Calu3 (cell line): ENCODE results near the gene ERCC2. TPM values are rescaled to one million over a fixed set of nuclear protein-coding genes. Genes with fewer than 3 reads are reported as not detected.

Experiments used
- BruUV-seq: library from RNA; stranded (reverse); fragments of 400-500 nt; replicated peaks from 2 replicates; lab custom pipeline; 2021; lab: Mats Ljungman, UMichigan
- CTCF ChIA-PET: fragments of 300-600 bp; sonication (Branson Sonifier 250); formaldehyde crosslinking; loops from one replicate; lab custom pipeline; 2022; ENCODE audit warnings: antibody characterized with exemption; lab: Charles Lee
- DNase-seq: peaks from one replicate; pipeline ENCODE4 v3.0.0; 2022
- H3K27ac Mint-ChIP-seq: one replicate; pipeline ENCODE4 v1.8.0; 2022; ENCODE audit warnings: mixed read lengths; ENCODE audit not compliant: unreplicated experiment
- H3K27me3 Mint-ChIP-seq: one replicate; pipeline ENCODE4 v1.8.0; 2022; ENCODE audit warnings: mixed read lengths; ENCODE audit not compliant: unreplicated experiment
- H3K36me3 Mint-ChIP-seq: one replicate; pipeline ENCODE4 v1.8.0; 2022; ENCODE audit warnings: mild to moderate bottlenecking, moderate library complexity, mixed read lengths; ENCODE audit not compliant: insufficient read depth, unreplicated experiment
- H3K4me1 Mint-ChIP-seq: one replicate; pipeline ENCODE4 v1.8.0; 2022; ENCODE audit warnings: mild to moderate bottlenecking, low read depth, mixed read lengths; ENCODE audit not compliant: unreplicated experiment
- H3K4me3 Mint-ChIP-seq: one replicate; pipeline ENCODE4 v1.8.0; 2022; ENCODE audit warnings: mild to moderate bottlenecking, low read depth, moderate library complexity, mixed read lengths; ENCODE audit not compliant: unreplicated experiment
- H3K9me3 Mint-ChIP-seq: one replicate; pipeline ENCODE4 v1.8.0; 2022; ENCODE audit warnings: low read depth, mixed read lengths; ENCODE audit not compliant: unreplicated experiment
- CTCF ChIP-seq: fragments of 200-600 bp; IDR thresholded peaks from one replicate; pipeline ENCODE4 v1.8.0; 2022; ENCODE audit warnings: antibody characterized with exemption; ENCODE audit not compliant: unreplicated experiment
- intact Hi-C: fragments of 100-400 bp; cut with micrococcal nuclease; formaldehyde crosslinking; loops from one replicate; pipeline ENCODE4 v1.10.0; 2022; ENCODE audit not compliant: unreplicated experiment
- total RNA-seq: library from RNA; stranded (reverse); gene quantifications from 2 replicates; pipeline ENCODE4 v1.2.3, GENCODE V29; 2022

Gene ERCC2
- total RNA-seq, 1 experiment from 2014 or later, result 56.4 TPM

DNA sequence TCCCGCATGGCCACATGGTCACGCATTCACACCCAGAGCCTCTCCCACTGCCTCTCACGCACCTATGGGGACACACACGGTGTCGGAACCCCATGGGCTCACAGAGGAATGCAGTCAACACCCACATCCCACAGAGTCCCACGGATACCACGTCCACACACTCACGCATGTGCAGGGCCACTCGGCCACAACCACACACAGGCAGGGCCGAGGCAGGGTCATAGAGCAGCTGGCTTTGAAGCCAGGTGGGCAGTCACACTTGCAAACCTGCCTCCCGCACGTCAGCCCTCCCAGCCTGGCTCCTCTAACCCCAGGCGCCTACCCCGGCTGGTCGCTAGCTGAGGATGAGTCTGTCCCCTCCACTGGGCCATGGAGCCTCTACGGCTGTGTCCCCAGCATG, 8.1 kb downstream of the ERCC2 start:
- H3K9me3 Mint-ChIP-seq, result no peaks in the 10 kb centered on the region
- CTCF ChIA-PET, result no interaction called here
- H3K27me3 Mint-ChIP-seq, result no peaks in the 10 kb centered on the region
- no TSS peak for BruUV-seq
- no peak for TF ChIP-seq CTCF
- no peak for DNase-seq
- no peak overlapping the region for H3K27ac Mint-ChIP-seq
- intact Hi-C loops, result no loop called here
- no peak overlapping the region for H3K4me3 Mint-ChIP-seq
- H3K36me3 Mint-ChIP-seq, result peaks cover 37% of the 10 kb centered on the region
- no peaks in the 10 kb centered on the region for H3K4me1 Mint-ChIP-seq

DNA sequence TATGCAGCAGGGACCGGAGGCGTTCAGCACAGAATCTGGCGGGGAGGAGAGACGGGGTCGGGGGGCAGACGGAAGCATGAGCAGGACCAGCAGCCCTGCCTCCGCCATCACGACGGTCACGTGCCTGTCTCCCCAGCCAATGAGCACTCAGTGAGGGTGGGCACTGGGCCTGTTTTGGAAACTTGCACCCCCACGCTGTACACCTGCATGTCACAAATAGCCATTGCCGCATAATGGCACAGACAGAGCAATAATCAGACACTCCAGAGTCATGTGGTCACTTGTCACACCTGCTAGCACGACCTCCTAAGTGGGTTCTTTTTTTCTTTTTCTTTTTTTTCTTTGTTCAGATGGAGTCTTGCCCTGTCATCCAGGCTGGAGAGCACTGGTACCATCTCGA, 8.8 kb downstream of the ERCC2 start:
- CTCF ChIA-PET, result no interaction called here
- Mint-ChIP-seq H3K9me3 (no peaks in the 10 kb centered on the region), H3K27me3 (no peaks in the 10 kb centered on the region), H3K4me1 (no peaks in the 10 kb centered on the region), H3K36me3 (peaks cover 42% of the 10 kb centered on the region), H3K4me3 (no peak overlapping the region), H3K27ac (no peak overlapping the region)
- DNase-seq, result no peak
- BruUV-seq, result no TSS peak
- no peak for TF ChIP-seq CTCF
- intact Hi-C loops, result no loop called here

DNA sequence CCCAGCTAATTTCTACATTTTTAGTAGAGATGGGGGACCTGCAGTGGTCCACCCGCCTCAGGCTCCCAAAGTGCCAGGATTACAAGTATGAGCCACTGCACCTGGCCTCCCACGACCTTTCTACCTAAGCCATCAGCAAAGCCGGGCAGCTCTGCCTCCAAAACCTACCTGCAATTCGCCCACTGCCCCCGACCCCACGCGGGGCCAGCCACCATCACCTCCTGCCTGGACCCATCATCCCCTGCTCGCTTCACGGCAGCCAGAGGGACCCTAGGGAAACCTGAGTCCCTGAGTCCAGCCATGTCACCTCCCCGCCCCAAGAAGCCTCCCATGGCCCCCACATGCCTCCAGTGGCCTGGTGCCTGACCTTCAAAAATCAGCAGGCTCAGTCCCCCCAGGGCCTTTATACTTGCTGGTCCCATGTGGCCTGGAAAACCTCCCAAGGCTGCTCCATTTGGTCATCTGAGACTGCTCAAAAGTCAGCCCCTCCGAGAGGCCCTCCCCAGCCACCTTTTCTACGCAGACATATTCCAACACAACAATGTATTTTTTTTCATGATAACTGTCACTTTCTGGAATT, 12.1 kb downstream of the ERCC2 start:
- Mint-ChIP-seq H3K4me3 (no peak overlapping the region), H3K27me3 (no peaks in the 10 kb centered on the region), H3K9me3 (no peaks in the 10 kb centered on the region), H3K27ac (no peak overlapping the region), H3K36me3 (peaks cover 56% of the 10 kb centered on the region), H3K4me1 (no peaks in the 10 kb centered on the region)
- CTCF ChIA-PET, result no interaction called here
- no TSS peak for BruUV-seq
- no peak for TF ChIP-seq CTCF
- no peak for DNase-seq
- intact Hi-C loops, result no loop called here

- Mint-ChIP-seq H3K27ac (no peak overlapping the region), H3K9me3 (no peaks in the 10 kb centered on the region), H3K27me3 (no peaks in the 10 kb centered on the region), H3K4me3 (no peak overlapping the region), H3K36me3 (peaks cover 50% of the 10 kb centered on the region), H3K4me1 (no peaks in the 10 kb centered on the region)
- no peak for DNase-seq
- CTCF ChIA-PET, result no interaction called here
- TF ChIP-seq CTCF, result no peak
- BruUV-seq, result no TSS peak
- intact Hi-C loops, result no loop called here
These were observed 13.0 kb downstream of the ERCC2 start for GRCh38 chr19:45357445-45357783.
